Erythroblast (primary cell): ENCODE results near the gene ALG14.
A peak's percentile ranks its signal among the peaks of the same experiment; 100 is the strongest.

Source experiments
- DNase-seq, 2 experiments: peaks; one replicate each; lab custom pipeline; 2025; lab: John Stamatoyannopoulos, UW
- GATA1 ChIP-seq: IDR thresholded peaks from 2 replicates; pipeline ENCODE4 v1.6.1; 2011; ENCODE audit warnings: low read depth, mild to moderate bottlenecking, control low read depth, low read length, moderate library complexity
- POLR2A ChIP-seq: IDR thresholded peaks from 2 replicates; pipeline ENCODE4 v1.6.1; 2011; ENCODE audit warnings: mild to moderate bottlenecking, low read length

The ALG14 gene

DNA sequence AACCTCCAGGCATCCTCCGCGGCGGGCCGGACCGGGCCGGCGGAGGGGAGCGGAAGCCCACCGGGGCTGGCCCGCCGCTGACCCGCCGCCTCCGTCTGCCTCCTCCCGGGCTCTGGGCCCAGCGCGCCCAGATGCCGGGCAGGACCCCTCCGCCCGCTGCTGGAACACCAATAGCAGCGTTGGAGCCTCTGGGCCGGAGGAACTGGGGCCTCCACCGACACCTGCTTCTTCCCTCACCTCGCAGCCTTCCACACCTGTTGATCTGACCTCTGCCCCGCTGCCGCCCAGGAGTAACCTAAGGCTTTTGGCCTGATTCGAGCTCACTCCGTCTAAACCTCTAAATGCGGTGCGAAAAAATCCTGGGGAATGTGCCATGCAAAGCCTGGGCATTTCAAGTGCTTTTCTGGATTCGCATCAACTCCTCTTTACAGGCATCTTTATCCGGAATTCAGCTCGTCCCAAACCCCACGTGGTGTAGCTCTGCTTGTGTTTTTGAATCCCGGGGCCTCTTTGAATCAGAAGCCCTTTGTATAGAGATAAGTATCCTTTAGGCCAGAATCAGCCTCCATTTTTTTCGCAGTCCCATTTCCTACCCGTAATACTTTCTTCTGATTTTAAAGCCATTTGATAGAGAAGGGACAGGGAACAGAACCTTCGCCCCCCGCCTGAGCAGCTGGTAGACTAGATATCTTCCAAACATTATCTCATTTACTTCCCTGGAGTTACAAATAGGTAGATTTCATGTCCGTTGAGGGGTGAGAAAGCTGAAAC lies 145.2 kb downstream of the ALG14 start:
- no peak for DNase-seq
- TF ChIP-seq GATA1: no peak
- TF ChIP-seq POLR2A: no peak

DNA sequence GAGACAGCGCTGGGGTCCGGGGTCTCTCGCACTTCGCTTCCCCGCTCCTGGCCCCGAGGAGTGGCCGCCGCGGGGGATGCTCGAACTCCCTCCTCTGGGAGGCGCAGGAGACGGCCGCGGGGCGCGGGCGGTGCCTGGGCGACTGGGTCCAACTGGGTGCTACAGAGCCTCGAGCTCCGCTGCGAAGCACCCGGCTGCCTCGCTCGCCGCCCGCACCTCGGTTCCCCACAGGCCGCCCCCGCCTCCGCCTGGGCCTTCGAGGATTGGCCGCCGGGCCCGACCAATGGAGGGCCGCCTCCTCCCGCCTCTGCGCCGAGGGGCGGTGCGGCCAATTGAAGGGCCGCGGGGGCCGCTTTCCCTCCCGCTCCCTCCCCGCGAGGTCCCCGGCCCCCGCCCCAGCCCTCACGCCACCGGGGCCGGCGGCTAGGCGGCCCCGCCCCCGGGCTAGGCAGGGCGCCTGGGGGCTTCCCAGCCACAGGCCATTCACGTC lies 145.8 kb downstream of the ALG14 start, which contains the start of gene CNN3:
CNN3 (minus strand) TSS at position 196 of the 490 bp plus-strand sequence. CDS start 216 bp downstream, outside the sequence.
- TF ChIP-seq GATA1: no peak
- peak; percentile 67 for TF ChIP-seq POLR2A
- peak; percentile 73 to 85 for DNase-seq

DNA sequence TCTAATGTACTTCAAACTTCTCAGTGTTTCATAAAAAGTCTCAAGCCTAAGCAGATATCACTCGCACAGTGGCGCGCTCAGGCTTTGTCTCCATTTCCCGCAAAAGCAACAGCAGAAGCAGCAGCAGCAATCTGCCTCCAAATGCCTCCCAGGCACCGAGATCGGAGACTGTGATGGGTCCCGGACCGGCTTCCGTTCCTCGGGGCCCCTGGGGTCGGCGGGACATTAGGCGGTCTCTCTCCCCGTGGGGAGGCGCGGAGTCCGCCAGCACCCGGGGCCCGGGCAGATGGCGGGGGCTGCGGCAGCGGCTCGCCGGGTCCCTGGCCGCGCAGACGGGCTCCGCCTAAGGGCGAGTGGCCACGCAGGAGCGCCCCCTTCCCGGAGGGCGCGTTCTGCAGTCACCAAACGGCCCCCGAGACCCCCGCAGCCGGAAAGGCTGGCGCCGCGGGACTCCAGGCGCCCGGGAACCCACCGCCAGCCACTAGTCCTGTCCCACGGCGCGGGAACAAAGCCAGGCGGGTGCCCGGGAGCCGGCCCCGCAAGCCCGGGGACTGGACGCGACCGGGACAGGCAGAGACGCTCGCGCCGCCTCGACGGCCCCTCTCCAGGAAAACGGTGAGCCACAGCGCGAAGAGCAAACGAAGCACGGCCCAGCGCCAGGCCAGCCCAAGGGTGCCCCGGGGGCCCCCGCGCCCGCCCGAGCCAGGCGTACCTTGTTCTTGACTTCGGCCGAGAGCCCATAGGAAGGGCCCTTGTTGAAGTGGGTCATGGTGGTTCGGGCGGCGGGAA lies 146.4 kb downstream of the ALG14 start:
- TF ChIP-seq POLR2A (no peak), GATA1 (no peak)
- DNase-seq: peak; percentile 42 to 64

DNA sequence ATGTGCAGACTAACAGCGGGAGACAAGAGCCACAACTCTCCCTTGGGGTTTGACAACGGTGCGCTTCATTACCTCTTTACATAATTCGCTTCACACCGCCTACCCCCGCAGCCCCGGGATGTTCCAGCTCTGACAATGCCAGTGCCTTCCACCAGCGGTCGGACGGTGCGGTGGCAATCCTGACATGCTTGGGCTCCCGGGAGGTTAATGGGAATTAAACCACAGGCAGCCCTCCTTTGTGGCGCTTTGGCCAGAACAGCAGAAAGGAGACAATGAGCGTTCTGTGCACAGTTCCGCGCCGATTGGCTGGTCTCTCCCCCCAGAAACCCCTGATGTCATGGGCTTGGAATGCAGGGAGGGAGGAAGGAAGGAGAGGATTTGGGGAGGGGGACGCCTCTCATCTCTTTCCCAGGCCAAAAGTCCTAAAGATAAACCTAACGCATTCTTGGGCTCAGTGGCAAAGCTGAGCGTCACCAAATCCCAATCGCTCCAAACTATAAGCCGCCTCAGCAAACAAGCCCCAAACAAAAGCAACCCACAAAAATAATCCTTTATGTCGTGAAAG lies 147.1 kb downstream of the ALG14 start:
- TF ChIP-seq GATA1: no peak
- no peak for TF ChIP-seq POLR2A
- DNase-seq: peak in 1 of 2 experiments; percentile 30

DNA sequence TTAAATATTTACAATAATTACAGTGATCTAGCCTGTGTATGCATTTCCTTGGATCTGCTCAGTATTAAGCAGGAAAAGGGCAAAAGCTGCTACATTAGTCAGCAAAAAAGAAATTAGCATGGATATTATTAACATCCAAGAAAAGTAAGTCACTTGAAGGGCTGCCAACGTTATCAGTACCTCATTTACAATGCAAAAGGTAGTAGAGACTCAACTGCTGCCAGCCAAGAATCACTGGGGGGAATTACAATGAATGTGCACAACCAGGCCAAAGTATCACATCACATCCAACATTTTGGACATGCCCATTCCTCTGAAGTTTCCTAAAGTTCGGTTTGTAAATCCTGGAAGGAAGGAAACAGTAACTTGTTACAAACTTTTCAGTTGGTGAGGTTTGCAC lies 147.7 kb downstream of the ALG14 start:
- peak in 1 of 2 experiments; percentile 16 for DNase-seq
- TF ChIP-seq POLR2A: no peak
- TF ChIP-seq GATA1: no peak
